NCI-H2196 (cell line): ENCODE measurements around the gene MR1.
"Not testable (repeated sequence)": the region's sequence is repeated elsewhere in the genome, so short reads cannot be mapped to it uniquely, and the experiment has no call there.

Experiments
- DNase-seq: peaks from one replicate; lab custom pipeline; 2025; ENCODE audit not compliant: unreplicated experiment; lab: John Stamatoyannopoulos, UW

MR1 gene

GRCh38 chr1:181028615-181029014 lies 5.2 kb upstream of the MR1 start:
- no peak for DNase-seq

- no peak for DNase-seq
These were observed 1.2 kb upstream of the MR1 start for GRCh38 chr1:181032535-181032934.

- DNase-seq, result peak; percentile 26
These were observed 520 bp upstream of the MR1 start for GRCh38 chr1:181033128-181033798.

GRCh38 chr1:181035210-181035609 lies 1.4 kb downstream of the MR1 start:
- not testable (repeated sequence) for DNase-seq

GRCh38 chr1:181036107-181036836 lies 2.5 kb downstream of the MR1 start:
- DNase-seq, result no peak

GRCh38 chr1:181037386-181037785 lies 3.6 kb downstream of the MR1 start:
- DNase-seq, result no peak

- peak; percentile 46 for DNase-seq
These were observed 4.7 kb downstream of the MR1 start for GRCh38 chr1:181038399-181038873.

GRCh38 chr1:181040284-181040865 lies 6.6 kb downstream of the MR1 start:
- DNase-seq, result no peak

- peak; percentile 41 for DNase-seq
These were observed 9.5 kb downstream of the MR1 start for GRCh38 chr1:181043025-181043888.

GRCh38 chr1:181044449-181044966 lies 10.7 kb downstream of the MR1 start:
- DNase-seq, result peak; percentile 18

GRCh38 chr1:181045946-181046345 lies 12.2 kb downstream of the MR1 start:
- DNase-seq, result not testable (repeated sequence)

GRCh38 chr1:181049378-181049777 lies 15.6 kb downstream of the MR1 start:
- DNase-seq, result no peak

GRCh38 chr1:181050922-181051321 lies 17.1 kb downstream of the MR1 start:
- DNase-seq, result no peak

GRCh38 chr1:181056560-181056959 lies 22.8 kb downstream of the MR1 start:
- DNase-seq, result no peak

GRCh38 chr1:181057079-181057478 lies 23.3 kb downstream of the MR1 start:
- DNase-seq, result peak; percentile 36

- DNase-seq, result no peak
These were observed 25.7 kb downstream of the MR1 start for GRCh38 chr1:181059435-181059834.

GRCh38 chr1:181060066-181060465 lies 26.3 kb downstream of the MR1 start:
- DNase-seq, result no peak

- DNase-seq, result not testable (repeated sequence)
These were observed 27.2 kb downstream of the MR1 start for GRCh38 chr1:181060947-181061346.

- no peak for DNase-seq
These were observed 27.7 kb downstream of the MR1 start for GRCh38 chr1:181061487-181061886.

- DNase-seq, result no peak
These were observed 28.4 kb downstream of the MR1 start for GRCh38 chr1:181061891-181062835.
